Measurements from ENCODE around the gene CENPB. TPM values are rescaled to one million over a fixed set of nuclear protein-coding genes. Genes with fewer than 3 reads are reported as not detected.

Gene CENPB
- total and polyA plus RNA-seq, 11 donors = 56.2 to 122 (median 75.3) TPM

DNA sequence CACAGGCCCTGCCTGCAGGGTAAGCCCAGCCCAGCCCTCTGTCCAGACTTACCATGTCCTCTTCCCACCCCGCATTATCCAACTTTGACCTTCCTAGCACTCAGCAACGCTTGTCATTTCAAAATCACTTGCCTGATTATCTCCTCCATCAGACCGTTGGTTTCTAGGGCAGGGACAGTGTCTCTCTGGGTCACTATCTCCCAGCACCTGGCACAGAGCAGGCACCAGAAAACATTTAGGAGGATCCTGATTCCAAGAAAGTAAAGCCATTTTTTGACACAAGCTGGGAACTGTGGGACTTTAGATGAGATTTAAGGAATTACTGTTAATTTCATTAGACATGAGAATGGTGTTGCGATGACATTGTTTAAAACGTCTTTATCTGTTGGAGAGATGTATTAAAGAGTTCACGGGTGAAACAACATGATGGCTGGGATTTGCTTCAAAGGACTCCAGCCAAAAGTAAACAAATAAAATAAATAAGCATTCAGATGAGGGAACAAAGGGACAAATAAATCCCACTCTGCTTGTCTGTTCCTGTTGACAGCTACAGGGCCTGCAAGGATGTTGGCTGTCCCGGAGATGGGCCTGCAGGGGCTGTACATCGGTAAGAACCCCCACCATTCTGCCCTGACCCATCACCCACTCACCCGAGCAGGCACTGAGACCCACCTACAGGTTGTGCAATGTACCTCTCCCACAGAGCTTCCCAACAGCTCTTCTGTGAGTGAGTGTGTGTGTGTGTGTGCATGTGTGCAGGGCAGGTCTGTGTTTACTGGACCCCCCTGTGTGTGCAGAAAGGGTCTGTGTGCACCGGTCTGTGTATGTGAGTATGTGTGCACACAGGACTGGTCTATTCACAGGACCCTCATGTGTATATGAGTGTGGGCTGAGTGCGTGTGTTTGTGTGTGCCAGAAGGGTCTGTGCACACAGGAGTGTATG is 48.2 kb downstream of the CENPB start:
- peaks cover 0 to 15% (median 0%) of the 10 kb centered on the region in 9 donors for H3K36me3 ChIP-seq
- peaks cover 0 to 2% (median 0%) of the 10 kb centered on the region in 9 donors for H3K27me3 ChIP-seq
- TF ChIP-seq, protein P1, sequence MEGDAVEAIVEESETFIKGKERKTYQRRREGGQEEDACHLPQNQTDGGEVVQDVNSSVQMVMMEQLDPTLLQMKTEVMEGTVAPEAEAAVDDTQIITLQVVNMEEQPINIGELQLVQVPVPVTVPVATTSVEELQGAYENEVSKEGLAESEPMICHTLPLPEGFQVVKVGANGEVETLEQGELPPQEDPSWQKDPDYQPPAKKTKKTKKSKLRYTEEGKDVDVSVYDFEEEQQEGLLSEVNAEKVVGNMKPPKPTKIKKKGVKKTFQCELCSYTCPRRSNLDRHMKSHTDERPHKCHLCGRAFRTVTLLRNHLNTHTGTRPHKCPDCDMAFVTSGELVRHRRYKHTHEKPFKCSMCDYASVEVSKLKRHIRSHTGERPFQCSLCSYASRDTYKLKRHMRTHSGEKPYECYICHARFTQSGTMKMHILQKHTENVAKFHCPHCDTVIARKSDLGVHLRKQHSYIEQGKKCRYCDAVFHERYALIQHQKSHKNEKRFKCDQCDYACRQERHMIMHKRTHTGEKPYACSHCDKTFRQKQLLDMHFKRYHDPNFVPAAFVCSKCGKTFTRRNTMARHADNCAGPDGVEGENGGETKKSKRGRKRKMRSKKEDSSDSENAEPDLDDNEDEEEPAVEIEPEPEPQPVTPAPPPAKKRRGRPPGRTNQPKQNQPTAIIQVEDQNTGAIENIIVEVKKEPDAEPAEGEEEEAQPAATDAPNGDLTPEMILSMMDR (IDR thresholded peaks at IDR 0.05) = no peak
- TF ChIP-seq POLR2A (IDR thresholded peaks at IDR 0.05) = no peak
- no peaks in the 10 kb centered on the region for H3K9me3 ChIP-seq
- ATAC-seq = no peak
- H3K4me1 ChIP-seq = peaks cover 0 to 79% (median 34%) of the 10 kb centered on the region in 12 donors
- H3K27ac ChIP-seq = peak overlapping the region in 10 of 12 donors; percentile 22 to 92 (median 52)
- intact Hi-C loops (cut with DNase I) = loop anchor here in 1 of 10 donors (1.0 kb wide), 1 partner anchor 8 kb away; no protein-coding TSS in a partner anchor
- WGBS, 4 donors = 51 to 62% (median 54%) methylated on average over 10 to 11 of the region's 11 CpGs
- DNase-seq = peak in 1 of 5 donors; percentile 48
- peak overlapping the region in 4 of 12 donors; percentile 4 to 21 (median 6) for H3K4me3 ChIP-seq

DNA sequence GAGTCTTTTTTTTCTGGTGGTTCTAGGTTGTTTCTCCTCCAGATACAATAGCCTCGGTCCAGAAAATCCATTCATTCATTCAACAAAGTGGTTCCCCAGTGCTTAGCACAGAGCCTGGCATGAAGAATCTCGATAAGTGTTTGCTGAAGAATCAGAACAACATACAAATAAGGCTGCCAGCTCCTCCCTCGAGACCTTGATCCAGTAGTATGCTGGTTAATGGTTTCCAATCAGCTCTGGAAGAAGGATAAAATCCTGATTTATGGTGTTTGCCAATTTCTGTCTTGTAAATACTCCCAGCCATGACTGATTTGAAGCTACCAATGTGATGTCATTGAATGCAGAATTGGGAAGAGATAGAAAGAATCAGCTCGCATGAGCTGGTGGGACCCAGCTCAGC is 50.8 kb downstream of the CENPB start:
- DNase-seq (peak in 2 of 5 donors; percentile 3 to 6), ATAC-seq (no peak)
- peaks cover 0 to 81% (median 40%) of the 10 kb centered on the region in 12 donors for H3K4me1 ChIP-seq
- peaks cover 0 to 18% (median 0%) of the 10 kb centered on the region in 9 donors for H3K27me3 ChIP-seq
- H3K27ac ChIP-seq = peak overlapping the region in 2 of 12 donors; percentile 24 to 37
- no peaks in the 10 kb centered on the region for H3K9me3 ChIP-seq
- H3K4me3 ChIP-seq = no peak overlapping the region
- 77 to 88% (median 81%) methylated on average over 4 of the region's 4 CpGs for WGBS, 4 donors
- peaks cover 0 to 6% (median 0%) of the 10 kb centered on the region in 9 donors for H3K36me3 ChIP-seq
- no peak for TF ChIP-seq POLR2A (IDR thresholded peaks at IDR 0.05)
- TF ChIP-seq, protein P1 (IDR thresholded peaks at IDR 0.05) = no peak
- intact Hi-C loops (cut with DNase I) = no loop called here

DNA sequence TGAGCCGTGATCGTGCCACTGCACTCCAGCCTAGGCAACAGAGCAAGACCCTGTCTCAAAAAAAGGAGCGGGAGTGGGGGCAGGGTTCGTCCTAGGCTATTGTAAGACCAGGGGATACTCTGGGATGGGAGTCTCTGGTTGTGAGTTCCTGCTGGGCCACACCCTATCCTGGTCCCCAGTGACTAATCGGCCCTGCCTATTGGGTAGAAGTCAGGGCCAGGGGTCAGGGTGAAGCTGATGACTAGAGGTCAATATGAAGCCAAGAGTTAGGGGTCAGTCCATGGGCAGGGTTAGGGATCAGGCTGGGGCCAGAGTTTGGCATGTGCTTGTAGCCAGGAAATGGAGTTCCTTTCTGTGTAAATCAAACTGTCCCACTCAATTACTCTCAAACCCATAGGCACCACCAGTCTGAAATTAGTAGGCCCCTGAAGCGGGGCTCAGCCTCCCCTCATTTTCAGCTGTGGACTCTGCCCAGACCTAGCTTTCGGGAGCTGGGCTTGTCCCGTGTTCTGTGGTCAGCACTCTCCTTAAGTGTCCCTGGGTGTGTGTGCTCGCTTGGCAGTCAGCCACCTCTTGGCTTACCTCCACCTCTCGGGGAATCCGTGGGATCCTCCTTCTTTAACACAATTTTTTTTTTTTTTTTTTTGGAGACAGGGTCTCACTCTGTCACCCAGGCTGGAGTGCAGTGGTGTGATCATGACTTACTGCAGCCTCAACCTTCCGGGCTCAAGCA is 52.3 kb downstream of the CENPB start:
- ATAC-seq = peak; percentile 62 to 79 (median 67)

More for the DNA sequence above, 52.3 kb downstream of the CENPB start:
- 45 to 58% (median 51%) methylated on average over 12 of the region's 12 CpGs for whole genome bisulfite sequencing, 4 donors
- Histone ChIP-seq H3K27ac (peak overlapping the region; percentile 73 to 96 (median 94)), H3K36me3 (peaks cover 0 to 6% (median 0%) of the 10 kb centered on the region in 9 donors), H3K4me1 (peaks cover 0 to 81% (median 32%) of the 10 kb centered on the region in 12 donors), H3K27me3 (peaks cover 0 to 18% (median 0%) of the 10 kb centered on the region in 9 donors), H3K4me3 (peak overlapping the region in 11 of 12 donors; percentile 51 to 91 (median 70)), H3K9me3 (no peaks in the 10 kb centered on the region)
- intact Hi-C loops (cut with DNase I) = no loop called here
- no peak for TF ChIP-seq POLR2A (IDR thresholded peaks at IDR 0.05)
- TF ChIP-seq, protein P1 (IDR thresholded peaks at IDR 0.05) = no peak
- peak in 3 of 5 donors; percentile 27 to 74 (median 57) for DNase-seq

Other genes with a start within 250 kb of the CENPB start
- not detected for gene GFRA4, start 123.3 kb downstream of the CENPB start, total RNA-seq
- gene GFRA4, start 123.3 kb downstream of the CENPB start, polyA plus RNA-seq = not detected
- 10 to 100 TPM in 2 of 9 donors, 1 to 10 TPM in 7; 2.3 to 10.7 (median 3.5) TPM for gene ADAM33, start 104.7 kb downstream of the CENPB start, total RNA-seq
- gene ADAM33, start 104.7 kb downstream of the CENPB start, polyA plus RNA-seq = 10 to 100 TPM in 1 of 2 donors, 1 to 10 TPM in 1; 3.2 to 21.2 TPM
- 10 to 100 TPM in 2 of 9 donors, 1 to 10 TPM in 7; 1.5 to 51.9 (median 5.7) TPM for gene SIGLEC1, start 74.1 kb downstream of the CENPB start, total RNA-seq
- 1 to 10 TPM; 1.9 to 6.1 TPM for gene SIGLEC1, start 74.1 kb downstream of the CENPB start, polyA plus RNA-seq
- gene HSPA12B, start 54.1 kb downstream of the CENPB start, total RNA-seq = 10 to 100 TPM; 10.4 to 35.7 (median 14.3) TPM
- gene HSPA12B, start 54.1 kb downstream of the CENPB start, polyA plus RNA-seq = 10 to 100 TPM; 11.8 to 17.3 TPM
- gene ADISSP, start 19.0 kb downstream of the CENPB start, total RNA-seq = 10 to 100 TPM in 6 of 9 donors, 1 to 10 TPM in 3; 7.8 to 22.2 (median 13.7) TPM
- gene ADISSP, start 19.0 kb downstream of the CENPB start, polyA plus RNA-seq = 10 to 100 TPM in 1 of 2 donors, 1 to 10 TPM in 1; 9.8 to 19.3 TPM
- gene SPEF1, start 5.3 kb downstream of the CENPB start, total RNA-seq = under 1 TPM in 4 of 9 donors, not detected in 5; 0.18 to 0.65 (median 0.30) TPM
- gene SPEF1, start 5.3 kb downstream of the CENPB start, polyA plus RNA-seq = under 1 TPM; 0.11 to 0.17 TPM
- gene CDC25B, start 9.6 kb upstream of the CENPB start, total RNA-seq = 10 to 100 TPM in 4 of 9 donors, 1 to 10 TPM in 5; 4.0 to 30.4 (median 8.6) TPM
- 10 to 100 TPM in 1 of 2 donors, 1 to 10 TPM in 1; 6.8 to 17.2 TPM for gene CDC25B, start 9.6 kb upstream of the CENPB start, polyA plus RNA-seq
- gene AP5S1, start 33.8 kb upstream of the CENPB start, total RNA-seq = 10 to 100 TPM; 10.5 to 18.6 (median 12.0) TPM
- 10 to 100 TPM in 1 of 2 donors, 1 to 10 TPM in 1; 9.5 to 10.5 TPM for gene AP5S1, start 33.8 kb upstream of the CENPB start, polyA plus RNA-seq
- 10 to 100 TPM; 32.5 to 74.0 (median 43.3) TPM for gene MAVS, start 60.1 kb upstream of the CENPB start, total RNA-seq
- 10 to 100 TPM; 41.8 to 49.6 TPM for gene MAVS, start 60.1 kb upstream of the CENPB start, polyA plus RNA-seq
- 10 to 100 TPM; 15.9 to 28.9 (median 18.1) TPM for gene PANK2, start 102.6 kb upstream of the CENPB start, total RNA-seq
- gene PANK2, start 102.6 kb upstream of the CENPB start, polyA plus RNA-seq = 10 to 100 TPM; 13.9 to 24.2 TPM
- gene RNF24, start 228.8 kb upstream of the CENPB start, total RNA-seq = 10 to 100 TPM in 2 of 9 donors, 1 to 10 TPM in 7; 4.2 to 15.2 (median 6.4) TPM
- gene RNF24, start 228.8 kb upstream of the CENPB start, polyA plus RNA-seq = 1 to 10 TPM; 1.2 to 6.8 TPM